Gastrocnemius medialis (tissue), 4 donors: ENCODE results near the gene STXBP2. TPM values are rescaled to one million over a fixed set of nuclear protein-coding genes. Genes with fewer than 3 reads are reported as not detected.

Source experiments
- ATAC-seq, 2 donors: fragments of 150-250 bp; one replicate each; pipeline ENCODE4 v1.9.1; 2016
- DNase-seq, 2 donors: peaks; one replicate each; pipeline ENCODE4 v3.0.0-alpha.2; 2019
- H3K27ac ChIP-seq, 4 donors: fragments of 200-600 bp; sonication (generic); 1 replicate in 1 of 4; 2 replicates in 3 of 4; pipeline ENCODE4 v1.5.1; 2016 to 2018; ENCODE audit warnings: mild to moderate bottlenecking in 2 of 4, moderate library complexity in 1 of 4
- H3K27me3 ChIP-seq, 3 donors: fragments of 200-600 bp; sonication (generic) in 2 of 3; 1 replicate in 1 of 3; 2 replicates in 2 of 3; pipeline versions ENCODE4 v1.5.1 to v1.6.0; 2016 to 2019; ENCODE audit warnings: mild to moderate bottlenecking in 1 of 3, moderate library complexity in 1 of 3
- H3K36me3 ChIP-seq, 2 donors: fragments of 200-600 bp; sonication (generic) in 1 of 2; one replicate each; pipeline ENCODE4 v1.5.1; 2017 to 2018
- H3K4me1 ChIP-seq, 2 donors: fragments of 200-600 bp; sonication (generic) in 1 of 2; one replicate each; pipeline ENCODE4 v1.5.1; 2016 to 2017; ENCODE audit warnings: mild to moderate bottlenecking in 2 of 2
- H3K4me3 ChIP-seq, 4 donors: fragments of 200-600 bp; sonication (generic) in 3 of 4; 1 replicate in 1 of 4; 2 replicates in 3 of 4; pipeline ENCODE4 v1.5.1; 2016 to 2019; ENCODE audit warnings: mild to moderate bottlenecking in 2 of 4
- H3K9me3 ChIP-seq, 3 donors: fragments of 200-600 bp; sonication (generic) in 2 of 3; 1 replicate in 1 of 3; 2 replicates in 2 of 3; pipeline ENCODE4 v1.5.1; 2016 to 2019
- POLR2A ChIP-seq, 2 donors: fragments of 450-650 bp; IDR thresholded peaks; one replicate each; pipeline ENCODE4 v1.6.1; 2017; ENCODE audit warnings: antibody characterized with exemption in 2 of 2, mild to moderate bottlenecking in 2 of 2, moderate library complexity in 2 of 2
- in situ Hi-C, 4 donors: fragments of 200-750 bp; cut with MboI; loops; one replicate each; pipeline versions ENCODE4 v1.15.0 to v1.8.0; 2017; ENCODE audit warnings: low sequenced_read_pairs in 4 of 4
- intact Hi-C: fragments of 100-400 bp; cut with DNase I; formaldehyde crosslinking; loops from one replicate; pipeline ENCODE4 v1.15.1; 2023; ENCODE audit warnings: low total_unique reads
- total RNA-seq, 4 donors: library from RNA; depleted of rRNA; stranded (reverse); fragments of >200 nt; gene quantifications; one replicate each; pipeline versions ENCODE4 v1.1.0 to v1.2.3, GENCODE V29; 2016
- TF ChIP-seq, protein P1 (sequence below), 5 experiments: fragments of 450-650 bp in 3 of 5; fragments of 200-600 bp in 2 of 5; sonication (generic) in 2 of 5; IDR thresholded peaks in 4 of 5; conservative IDR thresholded peaks in 1 of 5; 1 replicate in 4 of 5; 2 replicates in 1 of 5; pipeline ENCODE4 v1.5.1; 2016 to 2019; ENCODE audit warnings: antibody characterized with exemption in 5 of 5, mild to moderate bottlenecking in 3 of 5, moderate library complexity in 3 of 5

Gene STXBP2
- total RNA-seq, 4 donors from 2014 or later: 0.87 to 3.7 (median 2.8) TPM

DNA sequence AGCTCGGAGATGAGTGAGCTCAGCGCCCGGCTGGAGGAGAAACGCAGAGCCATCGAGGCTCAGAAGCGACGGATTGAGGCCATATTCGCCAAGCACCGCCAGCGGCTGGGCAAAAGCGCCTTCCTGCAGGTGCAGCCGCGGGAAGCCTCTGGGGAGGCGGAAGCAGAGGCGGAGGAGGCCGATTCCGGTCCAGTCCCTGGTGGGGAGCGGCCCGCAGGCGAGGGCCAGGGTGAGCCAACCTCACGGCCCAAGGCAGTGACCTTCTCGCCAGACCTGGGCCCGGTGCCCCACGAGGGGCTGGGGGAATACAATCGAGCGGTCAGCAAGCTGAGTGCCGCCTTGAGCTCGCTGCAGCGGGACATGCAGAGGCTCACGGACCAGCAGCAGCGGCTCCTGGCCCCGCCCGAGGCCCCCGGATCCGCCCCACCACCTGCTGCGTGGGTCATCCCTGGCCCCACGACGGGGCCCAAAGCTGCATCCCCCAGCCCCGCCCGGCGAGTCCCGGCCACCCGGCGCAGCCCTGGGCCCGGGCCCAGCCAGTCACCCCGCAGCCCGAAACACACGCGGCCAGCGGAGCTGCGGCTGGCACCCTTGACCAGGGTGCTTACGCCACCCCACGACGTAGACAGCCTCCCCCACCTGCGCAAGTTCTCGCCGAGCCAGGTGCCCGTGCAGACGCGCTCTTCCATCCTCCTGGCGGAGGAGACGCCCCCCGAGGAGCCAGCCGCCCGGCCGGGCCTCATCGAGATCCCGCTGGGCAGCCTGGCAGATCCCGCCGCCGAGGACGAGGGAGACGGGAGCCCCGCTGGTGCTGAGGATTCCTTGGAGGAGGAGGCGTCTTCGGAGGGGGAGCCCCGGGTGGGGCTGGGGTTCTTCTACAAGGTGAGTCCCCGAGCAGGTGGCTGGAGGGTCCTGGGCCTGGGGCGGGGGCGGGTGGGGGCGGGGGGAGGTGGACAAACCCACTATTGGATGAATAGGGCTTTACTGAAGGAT lies 24.3 kb upstream of the STXBP2 start:
- H3K4me1 ChIP-seq: no peaks in the 10 kb centered on the region
- no peak overlapping the region for H3K27ac ChIP-seq
- no peaks in the 10 kb centered on the region for H3K27me3 ChIP-seq
- no peaks in the 10 kb centered on the region for H3K9me3 ChIP-seq
- no peak for TF ChIP-seq POLR2A (IDR thresholded peaks at IDR 0.05)
- TF ChIP-seq, protein P1, sequence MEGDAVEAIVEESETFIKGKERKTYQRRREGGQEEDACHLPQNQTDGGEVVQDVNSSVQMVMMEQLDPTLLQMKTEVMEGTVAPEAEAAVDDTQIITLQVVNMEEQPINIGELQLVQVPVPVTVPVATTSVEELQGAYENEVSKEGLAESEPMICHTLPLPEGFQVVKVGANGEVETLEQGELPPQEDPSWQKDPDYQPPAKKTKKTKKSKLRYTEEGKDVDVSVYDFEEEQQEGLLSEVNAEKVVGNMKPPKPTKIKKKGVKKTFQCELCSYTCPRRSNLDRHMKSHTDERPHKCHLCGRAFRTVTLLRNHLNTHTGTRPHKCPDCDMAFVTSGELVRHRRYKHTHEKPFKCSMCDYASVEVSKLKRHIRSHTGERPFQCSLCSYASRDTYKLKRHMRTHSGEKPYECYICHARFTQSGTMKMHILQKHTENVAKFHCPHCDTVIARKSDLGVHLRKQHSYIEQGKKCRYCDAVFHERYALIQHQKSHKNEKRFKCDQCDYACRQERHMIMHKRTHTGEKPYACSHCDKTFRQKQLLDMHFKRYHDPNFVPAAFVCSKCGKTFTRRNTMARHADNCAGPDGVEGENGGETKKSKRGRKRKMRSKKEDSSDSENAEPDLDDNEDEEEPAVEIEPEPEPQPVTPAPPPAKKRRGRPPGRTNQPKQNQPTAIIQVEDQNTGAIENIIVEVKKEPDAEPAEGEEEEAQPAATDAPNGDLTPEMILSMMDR (IDR thresholded peaks at IDR 0.05 in 4 of 5, conservative IDR thresholded peaks at IDR 0.05 in 1 of 5): no peak
- no peak overlapping the region for H3K4me3 ChIP-seq
- in situ Hi-C loops (no loop called here), intact Hi-C loops (no loop called here)
- no peaks in the 10 kb centered on the region for H3K36me3 ChIP-seq
- ATAC-seq (no peak), DNase-seq (no peak)

GRCh38 chr19:7614859-7615741 lies 21.8 kb upstream of the STXBP2 start:
- no peak overlapping the region for H3K27ac ChIP-seq
- no peak for DNase-seq
- TF ChIP-seq, protein P1 (IDR thresholded peaks at IDR 0.05 in 4 of 5, conservative IDR thresholded peaks at IDR 0.05 in 1 of 5): no peak
- ATAC-seq: no peak
- no peaks in the 10 kb centered on the region for H3K27me3 ChIP-seq
- H3K9me3 ChIP-seq: no peaks in the 10 kb centered on the region
- intact Hi-C loops (no loop called here), in situ Hi-C loops (no loop called here)
- peaks cover 0 to 8% of the 10 kb centered on the region in 2 donors for H3K36me3 ChIP-seq
- H3K4me1 ChIP-seq: peaks cover 7 to 15% of the 10 kb centered on the region in 2 donors
- H3K4me3 ChIP-seq: no peak overlapping the region

DNA sequence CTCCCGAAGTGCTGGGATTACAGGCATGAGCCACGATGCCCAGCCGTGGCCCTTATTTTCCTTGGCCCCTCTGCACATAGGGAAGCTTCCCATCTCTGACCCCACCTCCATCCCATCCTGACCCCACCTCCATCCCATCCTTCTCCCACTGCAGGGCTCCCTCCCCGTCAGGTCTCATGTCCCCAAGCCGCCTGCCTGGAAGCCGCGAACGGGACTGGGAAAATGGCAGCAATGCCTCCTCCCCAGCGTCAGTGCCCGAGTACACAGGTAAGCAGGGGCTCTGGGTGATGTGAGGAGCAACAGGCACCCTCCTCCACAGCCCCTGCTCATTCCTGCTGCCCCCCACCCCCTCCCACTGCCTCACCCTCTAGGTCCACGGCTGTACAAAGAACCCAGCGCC lies 19.7 kb upstream of the STXBP2 start:
- TF ChIP-seq POLR2A (IDR thresholded peaks at IDR 0.05): no peak
- TF ChIP-seq, protein P1 (IDR thresholded peaks at IDR 0.05 in 4 of 5, conservative IDR thresholded peaks at IDR 0.05 in 1 of 5): no peak
- H3K27me3 ChIP-seq: no peaks in the 10 kb centered on the region
- peaks cover 7 to 15% of the 10 kb centered on the region in 2 donors for H3K4me1 ChIP-seq
- in situ Hi-C loops (no loop called here), intact Hi-C loops (no loop called here)
- no peaks in the 10 kb centered on the region for H3K9me3 ChIP-seq
- H3K4me3 ChIP-seq: no peak overlapping the region
- H3K36me3 ChIP-seq: peaks cover 2 to 28% of the 10 kb centered on the region in 2 donors
- H3K27ac ChIP-seq: no peak overlapping the region
- DNase-seq: no peak
- no peak for ATAC-seq

DNA sequence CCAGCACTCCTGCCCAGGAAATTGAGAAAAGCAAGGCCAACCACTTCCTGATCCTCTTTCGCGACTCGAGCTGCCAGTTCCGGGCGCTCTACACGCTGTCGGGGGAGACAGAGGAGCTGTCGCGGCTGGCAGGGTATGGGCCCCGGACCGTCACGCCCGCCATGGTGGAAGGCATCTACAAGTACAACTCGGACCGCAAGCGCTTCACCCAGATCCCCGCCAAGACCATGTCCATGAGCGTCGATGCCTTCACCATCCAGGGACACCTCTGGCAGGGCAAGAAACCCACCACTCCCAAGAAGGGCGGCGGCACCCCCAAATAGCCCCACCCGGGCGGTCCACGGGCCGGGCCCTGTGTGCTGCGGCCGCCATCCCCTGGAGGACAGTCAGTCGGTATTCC lies 19.2 kb upstream of the STXBP2 start:
- TF ChIP-seq, protein P1 (IDR thresholded peaks at IDR 0.05 in 4 of 5, conservative IDR thresholded peaks at IDR 0.05 in 1 of 5): no peak
- no peak for TF ChIP-seq POLR2A (IDR thresholded peaks at IDR 0.05)
- in situ Hi-C loops (no loop called here), intact Hi-C loops (no loop called here)

More for the DNA sequence above, 19.2 kb upstream of the STXBP2 start:
- Histone ChIP-seq H3K9me3 (no peaks in the 10 kb centered on the region), H3K4me1 (peaks cover 7 to 15% of the 10 kb centered on the region in 2 donors), H3K27ac (no peak overlapping the region), H3K27me3 (no peaks in the 10 kb centered on the region), H3K4me3 (no peak overlapping the region), H3K36me3 (peaks cover 2 to 34% of the 10 kb centered on the region in 2 donors)
- DNase-seq (no peak), ATAC-seq (no peak)
